NB4 (cell line): Measurements from ENCODE around the gene RFPL2.
"Not testable (repeated sequence)": the region's sequence is repeated elsewhere in the genome, so short reads cannot be mapped to it uniquely, and the experiment has no call there.

Experiments used
- POLR2A ChIP-seq: IDR thresholded peaks from 2 replicates; pipeline ENCODE4 v1.6.1; 2011; ENCODE audit warnings: mild to moderate bottlenecking; ENCODE audit not compliant: insufficient read length; ENCODE audit errors: extremely low read depth
- TF ChIP-seq, protein P1 (sequence below): IDR thresholded peaks from one replicate; pipeline ENCODE4 v1.5.1; 2012; ENCODE audit warnings: low read depth, low read length
- TF ChIP-seq, protein P2 (sequence below): IDR thresholded peaks from 2 replicates; pipeline ENCODE4 v1.6.1; 2011; ENCODE audit warnings: low read depth, low read length

DNA sequence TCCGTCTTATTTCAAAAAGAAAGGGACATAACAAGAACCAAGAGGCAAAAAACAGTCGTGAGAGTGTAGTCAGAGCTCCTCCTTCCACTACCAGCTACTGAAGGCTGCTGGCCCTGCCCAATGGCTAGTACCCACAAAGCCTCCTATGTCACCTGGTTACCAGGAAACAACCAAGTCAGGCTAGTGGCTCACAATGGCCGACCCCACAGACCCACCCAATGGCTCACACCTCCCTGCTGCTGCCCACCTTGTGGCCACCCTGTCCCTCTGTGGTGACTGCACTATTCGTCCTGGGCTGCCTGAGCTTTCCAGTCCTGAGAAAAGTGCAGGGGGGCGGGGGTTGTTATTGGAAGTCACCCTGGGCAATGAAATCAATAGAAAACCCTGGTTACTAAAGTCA is 47.2 kb downstream of the RFPL2 start:
- not testable (repeated sequence) for TF ChIP-seq POLR2A
- TF ChIP-seq, protein P1, sequence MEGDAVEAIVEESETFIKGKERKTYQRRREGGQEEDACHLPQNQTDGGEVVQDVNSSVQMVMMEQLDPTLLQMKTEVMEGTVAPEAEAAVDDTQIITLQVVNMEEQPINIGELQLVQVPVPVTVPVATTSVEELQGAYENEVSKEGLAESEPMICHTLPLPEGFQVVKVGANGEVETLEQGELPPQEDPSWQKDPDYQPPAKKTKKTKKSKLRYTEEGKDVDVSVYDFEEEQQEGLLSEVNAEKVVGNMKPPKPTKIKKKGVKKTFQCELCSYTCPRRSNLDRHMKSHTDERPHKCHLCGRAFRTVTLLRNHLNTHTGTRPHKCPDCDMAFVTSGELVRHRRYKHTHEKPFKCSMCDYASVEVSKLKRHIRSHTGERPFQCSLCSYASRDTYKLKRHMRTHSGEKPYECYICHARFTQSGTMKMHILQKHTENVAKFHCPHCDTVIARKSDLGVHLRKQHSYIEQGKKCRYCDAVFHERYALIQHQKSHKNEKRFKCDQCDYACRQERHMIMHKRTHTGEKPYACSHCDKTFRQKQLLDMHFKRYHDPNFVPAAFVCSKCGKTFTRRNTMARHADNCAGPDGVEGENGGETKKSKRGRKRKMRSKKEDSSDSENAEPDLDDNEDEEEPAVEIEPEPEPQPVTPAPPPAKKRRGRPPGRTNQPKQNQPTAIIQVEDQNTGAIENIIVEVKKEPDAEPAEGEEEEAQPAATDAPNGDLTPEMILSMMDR = not testable (repeated sequence)
- TF ChIP-seq, protein P2, sequence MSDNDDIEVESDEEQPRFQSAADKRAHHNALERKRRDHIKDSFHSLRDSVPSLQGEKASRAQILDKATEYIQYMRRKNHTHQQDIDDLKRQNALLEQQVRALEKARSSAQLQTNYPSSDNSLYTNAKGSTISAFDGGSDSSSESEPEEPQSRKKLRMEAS = not testable (repeated sequence)
